NOMO-1 treated with dmso at 0.1 percent for 144 hours (cell line): ENCODE results near the gene SLC17A9.

Experiments used
- DNase-seq: peaks from one replicate; lab custom pipeline; 2025; ENCODE audit not compliant: unreplicated experiment; lab: John Stamatoyannopoulos, UW

SLC17A9 gene

DNA sequence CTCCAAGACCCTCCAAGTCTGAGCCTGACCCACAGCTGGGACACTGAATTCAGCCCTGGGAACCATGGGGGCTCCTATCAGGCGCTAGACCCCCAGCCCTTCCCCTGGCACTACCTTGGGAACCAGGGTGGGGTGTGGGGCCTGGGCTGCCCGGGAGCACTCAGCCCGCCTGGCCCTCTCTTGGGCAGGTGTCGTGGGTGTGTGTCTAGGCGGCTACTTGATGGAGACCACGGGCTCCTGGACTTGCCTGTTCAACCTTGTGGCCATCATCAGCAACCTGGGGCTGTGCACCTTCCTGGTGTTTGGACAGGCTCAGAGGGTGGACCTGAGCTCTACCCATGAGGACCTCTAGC is 14.6 kb downstream of the SLC17A9 start:
- DNase-seq, result no peak

- no peak for DNase-seq
Measured at GRCh38 chr20:62967628-62968351, 15.3 kb downstream of the SLC17A9 start.

DNA sequence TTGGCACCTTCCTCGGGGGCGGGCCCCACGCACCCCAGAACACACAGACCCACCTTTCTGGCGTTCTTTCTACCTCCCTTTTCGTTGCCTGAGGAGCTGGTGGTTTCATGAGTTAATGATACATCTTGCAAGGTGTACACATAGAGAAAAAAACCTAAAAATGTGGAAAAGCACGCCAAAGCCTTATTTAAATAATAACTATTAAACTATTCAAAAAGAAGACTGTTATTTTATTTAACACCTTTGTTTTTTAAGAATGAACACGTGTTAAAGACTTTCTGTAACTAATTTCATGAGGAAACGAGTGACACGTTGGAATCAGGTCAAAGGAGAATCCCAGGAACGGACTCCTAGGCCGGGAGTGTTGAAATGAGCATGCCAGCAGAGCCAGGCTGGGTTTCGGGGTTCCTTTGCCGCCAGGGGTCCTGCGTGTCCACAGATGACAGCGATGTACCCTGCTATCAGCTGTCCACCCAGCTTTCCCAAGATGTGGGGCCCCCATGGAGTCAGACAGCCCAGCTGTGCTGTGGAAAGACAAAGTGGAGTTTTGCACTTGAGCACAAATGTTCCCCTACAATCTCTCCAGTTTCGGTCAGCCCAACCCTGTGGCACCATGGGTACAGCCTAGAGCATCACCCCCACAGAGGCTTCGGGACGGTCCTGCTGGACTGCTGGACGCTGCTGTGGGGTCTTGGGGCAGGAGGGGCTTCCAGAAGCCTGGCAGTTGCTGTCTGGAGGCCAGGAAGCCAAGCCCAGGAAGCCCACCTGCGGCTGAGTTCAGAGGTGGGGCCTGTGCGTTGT is 16.1 kb downstream of the SLC17A9 start:
- DNase-seq, result no peak

- DNase-seq, result no peak
Measured at GRCh38 chr20:62969179-62969760, 16.8 kb downstream of the SLC17A9 start.

GRCh38 chr20:62969939-62970306 is 17.4 kb downstream of the SLC17A9 start:
- DNase-seq, result no peak

GRCh38 chr20:62970307-62971210 is 18.1 kb downstream of the SLC17A9 start:
- DNase-seq, result no peak

DNA sequence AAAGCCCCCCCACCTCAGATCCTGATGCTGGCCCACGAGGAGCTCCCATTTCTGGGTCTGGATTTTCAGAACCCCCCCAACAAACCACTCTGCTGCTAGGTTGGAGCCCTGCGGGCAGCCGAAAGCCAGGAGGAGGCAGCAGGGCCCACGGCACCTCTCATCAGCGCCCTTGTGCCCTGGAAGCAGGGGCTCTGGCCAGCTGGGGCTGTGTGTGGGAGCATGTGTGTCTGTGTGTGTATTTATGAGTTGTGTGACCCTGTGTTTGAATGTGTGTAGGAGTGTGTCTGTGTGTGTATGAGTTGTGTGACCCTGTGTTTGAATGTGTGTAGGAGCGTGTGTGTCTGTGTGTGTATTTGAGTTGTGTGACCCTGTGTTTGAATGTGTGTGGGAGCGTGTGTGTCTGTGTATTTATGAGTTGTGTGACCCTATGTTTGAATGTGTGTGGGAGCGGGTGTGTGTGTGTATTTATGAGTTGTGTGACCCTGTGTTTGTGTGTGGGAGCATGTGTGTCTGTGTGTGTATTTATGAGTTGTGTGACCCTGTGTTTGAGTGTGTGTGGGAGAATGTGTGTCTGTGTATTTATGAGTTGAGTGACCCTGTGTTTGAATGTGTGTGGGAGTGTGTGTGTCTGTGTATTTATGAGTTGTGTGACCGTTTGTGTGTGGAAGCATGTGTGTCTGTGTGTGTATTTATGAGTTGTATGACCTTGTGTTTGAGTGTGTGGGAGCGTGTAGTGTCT is 18.9 kb downstream of the SLC17A9 start:
- DNase-seq, result no peak

- peak; percentile 68 for DNase-seq
Measured at GRCh38 chr20:62971950-62972844, 19.7 kb downstream of the SLC17A9 start.

GRCh38 chr20:62972845-62973745 is 20.6 kb downstream of the SLC17A9 start:
- no peak for DNase-seq

DNA sequence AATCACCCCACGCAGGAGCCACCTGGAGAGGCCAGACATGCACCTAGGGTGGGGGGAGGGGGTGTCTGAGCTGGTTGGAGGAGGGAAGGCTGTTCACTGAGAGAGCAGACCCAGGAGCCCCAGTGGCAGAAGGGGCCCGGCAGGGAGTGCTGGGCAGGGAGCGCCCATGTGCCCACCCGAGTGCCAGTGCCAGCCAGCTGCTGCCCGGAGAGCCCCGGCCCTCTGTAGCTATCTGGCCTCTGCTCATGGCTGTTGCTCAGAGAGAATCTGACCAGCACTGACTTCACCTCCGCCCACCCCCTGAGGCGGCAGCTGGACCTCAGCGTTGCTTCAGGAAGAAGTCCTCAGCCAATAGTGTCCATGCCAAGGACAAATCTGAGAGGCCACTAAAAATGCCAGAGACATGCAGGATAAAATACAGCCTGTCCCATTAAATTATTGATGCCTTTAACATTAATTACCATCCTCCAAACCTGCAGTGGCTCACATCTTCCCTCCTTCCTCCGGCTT is 22.8 kb downstream of the SLC17A9 start:
- no peak for DNase-seq

DNA sequence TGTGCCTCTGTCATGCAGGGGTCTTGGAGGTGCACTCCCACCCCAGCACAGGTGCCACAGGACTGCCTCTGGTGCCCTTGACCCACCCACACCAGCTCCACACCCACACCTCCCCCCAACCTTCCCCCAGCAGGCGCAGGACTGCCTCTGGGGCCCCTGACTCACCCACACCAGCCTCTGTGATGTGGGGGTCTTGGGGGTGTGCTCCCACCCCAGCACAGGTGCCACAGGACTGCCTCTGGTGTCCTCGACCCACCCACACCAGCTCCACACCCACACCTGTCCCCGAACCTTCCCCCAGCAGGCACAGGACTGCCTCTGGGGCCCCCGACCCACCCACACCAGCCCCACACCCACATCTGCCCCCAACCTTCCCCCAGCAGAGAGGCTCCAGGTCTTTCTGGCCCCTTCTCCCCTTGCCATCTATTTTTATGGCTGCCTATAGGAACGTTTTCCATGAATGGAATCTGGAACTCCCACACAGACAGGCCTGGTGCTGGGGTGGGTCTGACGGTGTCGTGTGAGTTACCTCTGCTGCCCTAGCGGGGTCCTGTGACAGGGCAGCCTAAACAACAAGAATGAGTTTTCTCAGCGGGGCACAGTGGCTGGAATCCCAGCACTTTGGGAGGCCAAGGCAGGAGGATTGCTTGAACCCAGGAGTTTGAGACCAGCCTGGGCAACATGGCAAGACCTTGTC is 23.5 kb downstream of the SLC17A9 start:
- DNase-seq, result no peak

GRCh38 chr20:62976886-62977285 is 24.4 kb downstream of the SLC17A9 start:
- no peak for DNase-seq

DNA sequence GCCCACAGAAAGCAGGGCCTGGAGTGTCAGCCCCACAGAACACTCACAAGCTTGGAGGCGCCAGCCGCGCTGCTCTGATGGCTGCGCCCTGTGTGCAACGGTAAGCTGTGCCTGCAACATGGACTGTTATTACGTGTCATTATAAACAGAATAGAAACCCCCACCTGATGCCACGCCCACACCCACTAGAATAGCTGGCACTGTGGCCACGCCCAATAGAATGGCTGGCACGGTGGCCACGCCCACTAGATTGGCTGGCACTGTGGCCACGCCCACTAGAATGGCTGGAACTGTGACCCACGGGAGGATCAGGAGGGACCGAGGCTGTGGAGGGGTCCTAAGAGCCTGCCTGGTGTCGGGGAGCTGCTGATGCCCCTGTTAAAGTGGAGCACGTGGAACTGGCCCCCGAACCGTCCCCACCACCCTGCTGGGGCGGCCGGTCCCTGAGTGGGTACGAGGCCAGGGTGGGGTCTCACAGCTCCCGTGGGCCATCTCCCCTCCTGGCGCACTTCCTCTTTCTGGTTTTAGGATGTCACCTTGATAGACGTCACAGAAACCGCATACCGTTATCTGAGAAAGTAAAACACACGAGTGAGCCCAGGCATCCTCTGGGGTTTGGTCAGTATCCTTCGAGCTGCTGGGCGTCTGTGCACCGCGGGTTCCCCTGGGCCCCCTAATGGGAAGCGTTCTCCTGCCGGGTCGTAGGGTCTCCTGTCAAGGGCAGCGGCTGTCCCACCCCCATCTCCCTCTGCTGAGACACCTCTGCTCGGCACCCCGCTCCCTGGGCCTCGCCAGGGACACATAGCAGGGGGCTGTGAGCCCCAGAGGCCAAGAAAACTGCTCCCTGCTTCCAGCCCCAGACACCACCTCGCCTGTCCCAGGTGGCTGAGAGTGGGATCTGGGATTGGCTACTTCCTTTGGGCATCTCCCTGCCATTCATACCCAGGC is 25.4 kb downstream of the SLC17A9 start:
- DNase-seq, result no peak

DNA sequence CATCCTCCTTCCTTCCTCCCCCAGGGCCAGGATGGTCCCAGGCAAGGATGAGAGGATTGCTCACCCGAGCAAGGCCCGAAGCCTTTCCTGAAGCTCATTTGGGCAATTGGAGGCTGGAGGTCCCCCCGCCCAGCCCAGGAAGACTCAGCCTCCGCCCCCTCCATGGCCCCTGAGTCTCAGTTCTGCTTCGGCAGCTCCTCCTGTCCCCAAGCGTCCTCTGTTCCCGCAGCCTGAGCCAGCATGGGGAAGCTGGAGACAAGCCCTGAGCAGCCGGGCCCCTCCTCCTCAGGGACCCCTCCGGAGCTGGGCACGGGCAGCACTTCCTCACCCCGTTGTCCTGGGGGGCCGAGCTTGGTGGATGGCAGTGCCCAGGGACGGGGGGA is 26.0 kb downstream of the SLC17A9 start:
- no peak for DNase-seq

GRCh38 chr20:62979310-62979709 is 26.8 kb downstream of the SLC17A9 start:
- no peak for DNase-seq

- DNase-seq, result no peak
Measured at GRCh38 chr20:62979876-62980373, 27.4 kb downstream of the SLC17A9 start.
